ENCODE results near the gene LRRC74A.

The LRRC74A gene

DNA sequence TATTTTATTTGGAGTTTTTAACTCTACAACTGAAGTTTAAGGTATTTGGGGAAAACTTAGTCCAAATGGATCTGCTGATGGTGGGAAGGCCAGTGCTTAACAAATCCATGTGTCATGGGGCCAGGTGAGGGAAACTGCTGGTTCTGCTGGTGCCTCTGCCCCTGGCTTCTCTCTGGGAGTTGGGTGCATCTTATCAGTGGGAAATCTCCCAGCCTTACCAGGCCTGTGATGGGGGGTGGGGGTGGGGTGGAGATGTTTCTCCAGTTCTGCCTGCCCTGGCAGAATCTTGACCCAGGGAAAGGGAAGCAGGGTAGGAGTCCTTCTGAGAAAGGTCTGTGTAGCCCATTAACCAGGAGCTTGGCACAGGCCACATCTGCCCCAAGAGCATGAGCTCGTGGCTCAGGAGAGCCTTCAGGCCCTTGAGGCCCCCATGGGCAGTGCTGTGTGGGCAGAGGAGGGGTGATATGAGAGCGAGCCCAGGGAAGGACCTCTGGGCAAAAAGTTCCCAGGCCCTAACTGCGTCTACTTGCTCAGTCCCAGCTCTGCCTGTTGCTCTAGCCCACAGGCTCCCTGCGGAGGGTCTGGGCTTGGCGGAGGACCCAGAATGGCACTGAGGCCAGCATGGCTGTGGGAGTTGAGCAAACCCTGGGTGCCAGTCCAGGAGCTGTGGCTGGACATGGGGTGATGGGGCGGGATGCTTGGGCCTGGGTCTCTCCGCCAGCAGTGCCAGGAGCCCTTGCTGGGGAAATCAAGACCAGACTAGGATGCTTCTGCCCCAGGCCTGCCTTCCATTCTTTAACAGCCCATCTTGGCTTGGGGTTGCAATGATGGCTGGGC lies 46.8 kb upstream of the LRRC74A start:
- TF ChIP-seq, protein P1, sequence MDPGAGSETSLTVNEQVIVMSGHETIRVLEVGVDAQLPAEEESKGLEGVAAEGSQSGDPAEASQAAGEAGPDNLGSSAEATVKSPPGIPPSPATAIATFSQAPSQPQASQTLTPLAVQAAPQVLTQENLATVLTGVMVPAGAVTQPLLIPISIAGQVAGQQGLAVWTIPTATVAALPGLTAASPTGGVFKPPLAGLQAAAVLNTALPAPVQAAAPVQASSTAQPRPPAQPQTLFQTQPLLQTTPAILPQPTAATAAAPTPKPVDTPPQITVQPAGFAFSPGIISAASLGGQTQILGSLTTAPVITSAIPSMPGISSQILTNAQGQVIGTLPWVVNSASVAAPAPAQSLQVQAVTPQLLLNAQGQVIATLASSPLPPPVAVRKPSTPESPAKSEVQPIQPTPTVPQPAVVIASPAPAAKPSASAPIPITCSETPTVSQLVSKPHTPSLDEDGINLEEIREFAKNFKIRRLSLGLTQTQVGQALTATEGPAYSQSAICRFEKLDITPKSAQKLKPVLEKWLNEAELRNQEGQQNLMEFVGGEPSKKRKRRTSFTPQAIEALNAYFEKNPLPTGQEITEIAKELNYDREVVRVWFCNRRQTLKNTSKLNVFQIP (CRISPR knock-in tag; IDR thresholded peaks at IDR 0.05; ENCODE audit: borderline replicate concordance, low read depth), result no peak
- TF ChIP-seq GLIS3 (CRISPR knock-in tag; IDR thresholded peaks at IDR 0.05), result no peak
- no peak for TF ChIP-seq ZNF565 (CRISPR knock-in tag; conservative IDR thresholded peaks at IDR 0.05; ENCODE audit: low read depth)
- TF ChIP-seq RARB (CRISPR knock-in tag; IDR thresholded peaks at IDR 0.05), result no peak
- TF ChIP-seq, protein P2, sequence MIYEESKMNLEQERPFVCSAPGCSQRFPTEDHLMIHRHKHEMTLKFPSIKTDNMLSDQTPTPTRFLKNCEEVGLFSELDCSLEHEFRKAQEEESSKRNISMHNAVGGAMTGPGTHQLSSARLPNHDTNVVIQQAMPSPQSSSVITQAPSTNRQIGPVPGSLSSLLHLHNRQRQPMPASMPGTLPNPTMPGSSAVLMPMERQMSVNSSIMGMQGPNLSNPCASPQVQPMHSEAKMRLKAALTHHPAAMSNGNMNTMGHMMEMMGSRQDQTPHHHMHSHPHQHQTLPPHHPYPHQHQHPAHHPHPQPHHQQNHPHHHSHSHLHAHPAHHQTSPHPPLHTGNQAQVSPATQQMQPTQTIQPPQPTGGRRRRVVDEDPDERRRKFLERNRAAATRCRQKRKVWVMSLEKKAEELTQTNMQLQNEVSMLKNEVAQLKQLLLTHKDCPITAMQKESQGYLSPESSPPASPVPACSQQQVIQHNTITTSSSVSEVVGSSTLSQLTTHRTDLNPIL (CRISPR knock-in tag; IDR thresholded peaks at IDR 0.05; ENCODE audit: low read depth), result no peak
- TF ChIP-seq BACH2 (CRISPR knock-in tag; IDR thresholded peaks at IDR 0.05; ENCODE audit: borderline replicate concordance), result no peak
- TF ChIP-seq ZFP3 (CRISPR knock-in tag; IDR thresholded peaks at IDR 0.05), result no peak
- TF ChIP-seq ESRRG (CRISPR knock-in tag; IDR thresholded peaks at IDR 0.05), result no peak
- TF ChIP-seq CSDC2 (CRISPR knock-in tag; IDR thresholded peaks at IDR 0.05), result no peak
- no peak for TF ChIP-seq ZNF8 (CRISPR knock-in tag; IDR thresholded peaks at IDR 0.05)
- TF ChIP-seq ZC3H10 (CRISPR knock-in tag; IDR thresholded peaks at IDR 0.05), result no peak
- TF ChIP-seq, protein P3, sequence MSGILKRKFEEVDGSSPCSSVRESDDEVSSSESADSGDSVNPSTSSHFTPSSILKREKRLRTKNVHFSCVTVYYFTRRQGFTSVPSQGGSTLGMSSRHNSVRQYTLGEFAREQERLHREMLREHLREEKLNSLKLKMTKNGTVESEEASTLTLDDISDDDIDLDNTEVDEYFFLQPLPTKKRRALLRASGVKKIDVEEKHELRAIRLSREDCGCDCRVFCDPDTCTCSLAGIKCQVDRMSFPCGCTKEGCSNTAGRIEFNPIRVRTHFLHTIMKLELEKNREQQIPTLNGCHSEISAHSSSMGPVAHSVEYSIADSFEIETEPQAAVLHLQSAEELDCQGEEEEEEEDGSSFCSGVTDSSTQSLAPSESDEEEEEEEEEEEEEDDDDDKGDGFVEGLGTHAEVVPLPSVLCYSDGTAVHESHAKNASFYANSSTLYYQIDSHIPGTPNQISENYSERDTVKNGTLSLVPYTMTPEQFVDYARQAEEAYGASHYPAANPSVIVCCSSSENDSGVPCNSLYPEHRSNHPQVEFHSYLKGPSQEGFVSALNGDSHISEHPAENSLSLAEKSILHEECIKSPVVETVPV (CRISPR knock-in tag; IDR thresholded peaks at IDR 0.05), result no peak
- TF ChIP-seq ISL1 (CRISPR knock-in tag; IDR thresholded peaks at IDR 0.05), result no peak
- no peak for TF ChIP-seq TOX (CRISPR knock-in tag; IDR thresholded peaks at IDR 0.05; ENCODE audit: borderline replicate concordance)
- no peak for TF ChIP-seq ZFP30 (CRISPR knock-in tag; IDR thresholded peaks at IDR 0.05)
- TF ChIP-seq ZNF70 (CRISPR knock-in tag; IDR thresholded peaks at IDR 0.05), result no peak
- no peak for TF ChIP-seq OSR1 (CRISPR knock-in tag; IDR thresholded peaks at IDR 0.05)
- TF ChIP-seq PPARA (CRISPR knock-in tag; IDR thresholded peaks at IDR 0.05; ENCODE audit: borderline replicate concordance), result no peak
- no peak for TF ChIP-seq SNAI2 (CRISPR knock-in tag; IDR thresholded peaks at IDR 0.05)
- TF ChIP-seq, protein P4, sequence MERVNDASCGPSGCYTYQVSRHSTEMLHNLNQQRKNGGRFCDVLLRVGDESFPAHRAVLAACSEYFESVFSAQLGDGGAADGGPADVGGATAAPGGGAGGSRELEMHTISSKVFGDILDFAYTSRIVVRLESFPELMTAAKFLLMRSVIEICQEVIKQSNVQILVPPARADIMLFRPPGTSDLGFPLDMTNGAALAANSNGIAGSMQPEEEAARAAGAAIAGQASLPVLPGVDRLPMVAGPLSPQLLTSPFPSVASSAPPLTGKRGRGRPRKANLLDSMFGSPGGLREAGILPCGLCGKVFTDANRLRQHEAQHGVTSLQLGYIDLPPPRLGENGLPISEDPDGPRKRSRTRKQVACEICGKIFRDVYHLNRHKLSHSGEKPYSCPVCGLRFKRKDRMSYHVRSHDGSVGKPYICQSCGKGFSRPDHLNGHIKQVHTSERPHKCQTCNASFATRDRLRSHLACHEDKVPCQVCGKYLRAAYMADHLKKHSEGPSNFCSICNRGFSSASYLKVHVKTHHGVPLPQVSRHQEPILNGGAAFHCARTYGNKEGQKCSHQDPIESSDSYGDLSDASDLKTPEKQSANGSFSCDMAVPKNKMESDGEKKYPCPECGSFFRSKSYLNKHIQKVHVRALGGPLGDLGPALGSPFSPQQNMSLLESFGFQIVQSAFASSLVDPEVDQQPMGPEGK (CRISPR knock-in tag; IDR thresholded peaks at IDR 0.05; ENCODE audit: borderline replicate concordance), result no peak

DNA sequence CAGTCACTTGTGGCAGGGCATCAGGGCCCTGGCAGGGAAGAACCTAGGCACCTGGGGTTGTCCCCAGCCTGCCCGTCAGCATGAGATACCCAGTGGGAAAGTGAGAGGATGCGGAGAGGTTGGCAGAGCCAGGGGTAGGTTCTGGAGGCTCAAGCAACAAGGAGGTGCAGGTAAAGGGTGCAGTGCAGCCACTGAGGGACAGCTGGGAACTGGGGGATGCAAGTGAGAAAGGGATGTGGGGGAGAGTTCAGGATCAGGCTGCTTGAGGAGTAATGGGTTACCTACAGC lies 46.2 kb upstream of the LRRC74A start:
- ATAC-seq, result no peak
- TF ChIP-seq ZC3H10 (CRISPR knock-in tag; IDR thresholded peaks at IDR 0.05), result no peak
- TF ChIP-seq, protein P2 (CRISPR knock-in tag; IDR thresholded peaks at IDR 0.05; ENCODE audit: low read depth), result no peak

More for the DNA sequence above, 46.8 kb upstream of the LRRC74A start:
- ATAC-seq, result no peak

DNA sequence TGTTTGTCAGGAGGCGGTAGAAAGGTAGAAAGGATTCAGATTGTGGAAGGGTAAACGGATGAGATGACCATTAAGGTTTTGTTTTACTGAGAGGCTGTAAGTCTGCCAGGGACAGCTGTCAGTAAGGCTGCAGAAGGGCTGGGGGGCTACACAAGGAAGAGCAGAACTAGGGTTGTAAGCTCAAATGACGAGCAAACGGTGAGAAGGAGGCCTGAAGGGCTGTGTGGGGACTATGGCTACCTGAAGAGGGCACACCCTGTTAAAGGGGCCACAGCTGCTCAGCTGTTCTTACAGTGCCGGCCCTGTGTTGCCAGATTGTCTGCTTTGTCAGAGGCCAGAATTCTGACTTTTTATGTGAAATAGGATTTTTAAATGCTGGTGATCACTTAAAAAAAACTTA lies 45.8 kb upstream of the LRRC74A start:
- ATAC-seq, result no peak
- TF ChIP-seq ZNF8 (CRISPR knock-in tag; IDR thresholded peaks at IDR 0.05) (no peak), TCF4 (CRISPR knock-in tag; IDR thresholded peaks at IDR 0.05; ENCODE audit: borderline replicate concordance) (no peak), RARB (CRISPR knock-in tag; IDR thresholded peaks at IDR 0.05) (no peak), OSR1 (CRISPR knock-in tag; IDR thresholded peaks at IDR 0.05) (no peak), GLIS3 (CRISPR knock-in tag; IDR thresholded peaks at IDR 0.05) (no peak), ARNTL (CRISPR knock-in tag; IDR thresholded peaks at IDR 0.05; ENCODE audit: borderline replicate concordance, low read depth) (no peak)
- TF ChIP-seq, protein P2 (CRISPR knock-in tag; IDR thresholded peaks at IDR 0.05; ENCODE audit: low read depth), result no peak
- TF ChIP-seq, protein P1 (CRISPR knock-in tag; IDR thresholded peaks at IDR 0.05; ENCODE audit: borderline replicate concordance, low read depth), result no peak
- TF ChIP-seq, protein P3 (CRISPR knock-in tag; IDR thresholded peaks at IDR 0.05), result no peak

All from SK-N-SH treated with all-trans-retinoic acid at 6 μM for 48 hours (cell line).